Stimulated activated CD8-positive, alpha-beta memory T cell treated with anti-CD3 and anti-CD28 coated beads, Interleukin-12 subunit alpha, Interleukin-12 subunit beta, amount 100 ng/mL, for 24 hours (primary cell): ENCODE results near the gene NEUROD4.

ENCODE experiments used
- DNase-seq: peaks from one replicate; pipeline ENCODE4 v3.0.0-alpha.2; 2020; ENCODE audit errors: extremely low read depth

The NEUROD4 gene

GRCh38 chr12:55061024-55061423 lies 41.2 kb downstream of the NEUROD4 start:
- DNase-seq: no peak

- DNase-seq: no peak
These were observed 43.5 kb downstream of the NEUROD4 start for GRCh38 chr12:55063291-55063690.

DNA sequence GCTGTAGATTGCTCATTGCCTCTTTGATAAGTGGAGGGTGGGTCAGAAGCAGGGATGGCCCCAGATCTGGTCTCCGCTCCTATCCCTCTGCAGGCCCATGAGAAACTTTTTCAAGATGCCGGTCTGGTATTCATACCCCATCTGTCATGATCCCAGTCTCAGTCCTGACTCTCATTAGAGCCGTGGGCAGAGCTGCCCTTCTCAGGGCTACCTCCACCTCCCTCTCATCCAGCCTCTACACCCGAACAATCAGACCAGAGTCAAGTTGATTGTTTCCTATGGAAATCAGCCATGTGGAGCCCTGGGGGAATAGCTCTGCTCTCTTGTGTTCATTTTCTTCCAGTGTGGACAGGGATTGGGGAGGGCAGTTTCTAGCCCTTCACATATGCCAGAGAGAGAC lies 45.8 kb downstream of the NEUROD4 start:
- no peak for DNase-seq

DNA sequence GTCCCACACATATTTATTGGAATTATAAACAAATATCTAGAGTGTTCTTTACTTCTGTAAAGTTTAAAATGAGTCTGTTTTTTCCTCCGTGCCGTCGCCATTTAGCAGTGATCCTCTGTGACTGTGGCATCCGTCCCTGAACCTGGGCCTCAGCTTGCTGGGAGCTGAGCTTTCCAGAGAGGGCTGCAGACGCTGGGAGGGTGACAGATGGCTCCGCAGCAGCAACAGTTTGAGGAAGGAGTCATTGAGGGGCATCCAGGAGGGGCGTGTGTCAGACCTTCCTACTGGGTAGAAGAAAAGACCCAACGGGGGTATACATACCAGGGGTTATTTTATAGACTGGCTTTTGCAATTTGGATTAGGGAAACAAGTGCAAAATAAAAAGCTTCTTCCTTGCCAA lies 47.9 kb downstream of the NEUROD4 start:
- no peak for DNase-seq

DNA sequence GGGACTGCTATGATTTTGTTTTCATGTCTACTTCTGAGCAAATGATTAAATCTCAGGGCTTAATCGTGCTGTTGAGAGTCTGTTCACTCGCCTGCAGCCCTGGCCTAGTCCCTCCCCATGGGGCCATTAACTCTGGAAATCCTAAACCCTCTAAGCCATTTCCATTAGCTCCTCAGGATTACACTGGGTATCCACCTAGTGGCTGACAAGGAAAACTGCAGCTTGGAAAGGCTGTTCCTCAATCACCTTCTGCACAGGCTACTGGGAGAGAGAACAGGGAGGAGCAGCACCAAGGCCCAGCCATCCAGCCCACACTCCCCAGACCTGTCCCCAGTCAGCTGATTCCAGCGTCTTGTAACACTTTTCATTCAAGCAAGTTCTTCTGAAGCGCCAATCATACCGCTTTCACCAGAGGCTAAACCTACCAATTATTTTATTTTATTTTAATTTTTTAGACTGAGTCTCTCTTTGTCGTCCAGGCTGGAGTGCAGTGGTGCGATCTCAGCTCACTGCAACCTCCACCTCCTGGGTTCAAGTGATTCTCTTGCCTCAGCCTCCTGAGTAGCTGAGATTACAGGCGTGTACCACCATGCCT lies 48.7 kb downstream of the NEUROD4 start:
- DNase-seq: no peak

DNA sequence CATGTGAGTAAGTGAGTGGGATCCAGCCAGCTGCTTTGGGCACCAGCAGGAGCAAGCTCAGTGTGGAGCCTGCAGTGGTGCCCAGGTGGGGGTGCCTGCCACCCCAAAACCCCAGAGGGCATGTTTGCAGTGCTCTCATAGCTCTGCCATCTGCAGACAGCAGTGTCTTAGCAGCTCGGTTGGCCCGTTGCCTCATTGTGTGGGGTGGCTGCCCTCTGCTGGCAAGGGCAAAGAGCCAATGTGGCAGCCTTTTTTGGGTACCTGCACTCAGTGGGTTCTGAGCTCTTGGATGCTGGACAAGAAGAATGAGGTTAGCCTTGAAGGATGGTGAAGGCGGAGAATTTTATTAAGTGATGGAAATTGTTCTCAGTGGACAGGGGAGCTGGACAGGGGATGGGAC lies 52.3 kb downstream of the NEUROD4 start:
- DNase-seq: peak; percentile 45

DNA sequence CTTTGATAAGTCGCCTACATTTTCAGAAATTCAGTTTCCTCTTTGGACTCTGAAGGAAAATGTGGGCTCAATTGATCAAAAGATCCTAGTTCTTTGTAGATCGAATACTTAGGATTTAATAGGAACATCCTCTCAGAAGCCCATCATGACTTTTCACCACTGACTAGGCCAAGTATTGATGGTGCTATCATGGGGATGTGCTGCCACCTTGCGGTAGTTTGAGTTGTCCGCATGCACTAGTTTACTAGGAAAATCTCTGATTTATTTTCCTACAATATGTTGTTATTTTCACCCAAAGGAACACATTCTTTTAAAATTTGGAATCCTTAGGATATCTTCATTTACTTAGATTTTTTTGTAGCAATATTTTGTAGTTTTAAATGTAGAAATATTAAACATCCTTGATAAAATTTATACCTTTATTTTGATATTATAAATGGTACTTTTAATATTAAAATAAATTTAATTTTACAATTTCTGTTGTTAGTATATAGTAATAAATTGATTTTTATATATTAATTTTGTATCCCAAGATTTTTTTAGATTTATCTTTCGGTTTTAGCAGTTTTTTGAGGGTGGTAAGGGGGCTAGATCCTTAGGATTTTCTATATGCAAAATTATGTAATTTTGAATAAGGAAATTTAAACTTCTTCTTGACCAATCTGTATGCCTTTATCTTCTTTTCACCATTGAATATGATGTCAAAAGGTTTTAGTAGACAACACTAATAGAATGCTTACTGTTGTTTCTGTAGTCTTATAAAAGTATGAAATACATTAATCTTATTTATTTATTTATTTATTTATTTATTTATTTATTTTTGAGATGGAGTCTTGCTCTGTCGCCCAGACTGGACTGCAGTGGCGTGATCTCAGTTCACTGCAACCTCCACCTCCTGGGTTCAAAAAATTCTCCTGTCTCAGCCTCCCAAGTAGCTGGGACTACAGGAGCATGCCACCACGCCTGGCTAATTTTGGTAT lies 53.6 kb downstream of the NEUROD4 start:
- DNase-seq: peak; percentile 58

DNA sequence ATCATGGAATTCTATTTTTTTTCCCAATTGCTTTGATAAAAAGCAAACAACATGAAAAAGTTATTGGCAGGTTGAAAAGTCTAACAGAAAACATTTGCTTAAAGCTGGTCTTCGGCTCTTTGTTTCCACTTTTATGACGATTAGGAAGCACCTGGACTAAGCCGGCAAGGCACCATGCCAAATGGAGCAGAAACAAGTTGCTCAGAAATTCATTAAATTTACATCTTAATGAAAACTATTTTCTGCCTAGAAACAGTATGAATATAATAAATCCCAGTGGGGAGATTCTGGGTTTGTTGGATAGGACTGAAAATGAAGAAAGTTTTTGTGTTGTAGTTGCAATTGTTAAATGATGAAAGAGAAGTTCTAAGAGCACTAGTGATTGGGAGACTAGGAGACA lies 55.0 kb downstream of the NEUROD4 start:
- DNase-seq: no peak
